Esophagus muscularis mucosa (tissue), 4 donors: Measurements from ENCODE around the gene RIN2. TPM values are rescaled to one million over a fixed set of nuclear protein-coding genes. Genes with fewer than 3 reads are reported as not detected.

Experiments used
- DNase-seq: peaks from one replicate; pipeline ENCODE4 v3.0.0-alpha.2; 2017; ENCODE audit errors: extremely low spot score
- H3K27ac ChIP-seq, 4 donors: fragments of 200-600 bp; sonication (generic); replicated peaks in 1 of 4; 1 replicate in 3 of 4; 2 replicates in 1 of 4; pipeline ENCODE4 v1.5.1; 2016 to 2019; ENCODE audit warnings: mild to moderate bottlenecking in 1 of 4
- H3K27me3 ChIP-seq, 4 donors: fragments of 200-600 bp; sonication (generic); one replicate each; pipeline versions ENCODE4 v1.5.1 to v1.6.0; 2016 to 2019
- H3K36me3 ChIP-seq, 4 donors: fragments of 200-600 bp; sonication (generic); one replicate each; pipeline ENCODE4 v1.5.1; 2016 to 2019
- H3K4me1 ChIP-seq, 4 donors: fragments of 200-600 bp; sonication (generic); one replicate each; pipeline ENCODE4 v1.5.1; 2016 to 2019
- H3K4me3 ChIP-seq, 4 donors: fragments of 200-600 bp; sonication (generic); 1 replicate in 2 of 4; 2 replicates in 2 of 4; pipeline ENCODE4 v1.5.1; 2016 to 2019; ENCODE audit warnings: mild to moderate bottlenecking in 4 of 4, moderate library complexity in 1 of 4
- H3K9me3 ChIP-seq, 4 donors: fragments of 200-600 bp; sonication (generic); 1 replicate in 3 of 4; 2 replicates in 1 of 4; pipeline ENCODE4 v1.5.1; 2016 to 2019
- EP300 ChIP-seq: sonication (generic); formaldehyde crosslinking; IDR thresholded peaks from one replicate; pipeline ENCODE4 v1.6.1; 2017; ENCODE audit warnings: antibody characterized with exemption
- POLR2A ChIP-seq: fragments of 450-650 bp; IDR thresholded peaks from one replicate; pipeline ENCODE4 v1.6.1; 2017; ENCODE audit warnings: antibody characterized with exemption, moderate library complexity, mild to moderate bottlenecking, low read depth
- POLR2AphosphoS5 ChIP-seq, 2 donors: sonication (generic); formaldehyde crosslinking; IDR thresholded peaks; one replicate each; pipeline ENCODE4 v1.6.1; 2017; ENCODE audit warnings: antibody characterized with exemption in 2 of 2
- WGBS: methylation state at CpG from one replicate; pipeline ENCODE4 v1.1.5; 2018; 5-methylcytosine and 5-hydroxymethylcytosine counted together
- intact Hi-C: fragments of 100-400 bp; cut with DNase I; formaldehyde crosslinking; loops from one replicate; pipeline ENCODE4 v1.15.1; 2023
- total RNA-seq, 4 donors: library from RNA; depleted of rRNA; stranded (reverse); fragments of >200 nt; gene quantifications; one replicate each; pipeline versions ENCODE4 v1.1.0 to v1.2.1, GENCODE V29; 2016
- TF ChIP-seq, protein P1 (sequence below), 3 experiments: fragments of 200-600 bp in 2 of 3; fragments of 450-650 bp in 1 of 3; sonication (generic) in 2 of 3; IDR thresholded peaks; one replicate each; pipeline ENCODE4 v1.5.1; 2017 to 2019; ENCODE audit warnings: antibody characterized with exemption in 3 of 3, mild to moderate bottlenecking in 2 of 3, moderate library complexity in 1 of 3

The RIN2 gene
- total RNA-seq, 4 donors from 2014 or later = 49.8 to 65.1 (median 53.0) TPM

- 93% methylated on average over 4 of the region's 4 CpGs for WGBS
- Histone ChIP-seq H3K27me3 (no peaks in the 10 kb centered on the region), H3K9me3 (no peaks in the 10 kb centered on the region), H3K27ac (no peak overlapping the region), H3K36me3 (peaks cover 0 to 4% (median 0%) of the 10 kb centered on the region in 4 donors), H3K4me3 (no peak overlapping the region), H3K4me1 (no peaks in the 10 kb centered on the region)
- TF ChIP-seq, protein P1, sequence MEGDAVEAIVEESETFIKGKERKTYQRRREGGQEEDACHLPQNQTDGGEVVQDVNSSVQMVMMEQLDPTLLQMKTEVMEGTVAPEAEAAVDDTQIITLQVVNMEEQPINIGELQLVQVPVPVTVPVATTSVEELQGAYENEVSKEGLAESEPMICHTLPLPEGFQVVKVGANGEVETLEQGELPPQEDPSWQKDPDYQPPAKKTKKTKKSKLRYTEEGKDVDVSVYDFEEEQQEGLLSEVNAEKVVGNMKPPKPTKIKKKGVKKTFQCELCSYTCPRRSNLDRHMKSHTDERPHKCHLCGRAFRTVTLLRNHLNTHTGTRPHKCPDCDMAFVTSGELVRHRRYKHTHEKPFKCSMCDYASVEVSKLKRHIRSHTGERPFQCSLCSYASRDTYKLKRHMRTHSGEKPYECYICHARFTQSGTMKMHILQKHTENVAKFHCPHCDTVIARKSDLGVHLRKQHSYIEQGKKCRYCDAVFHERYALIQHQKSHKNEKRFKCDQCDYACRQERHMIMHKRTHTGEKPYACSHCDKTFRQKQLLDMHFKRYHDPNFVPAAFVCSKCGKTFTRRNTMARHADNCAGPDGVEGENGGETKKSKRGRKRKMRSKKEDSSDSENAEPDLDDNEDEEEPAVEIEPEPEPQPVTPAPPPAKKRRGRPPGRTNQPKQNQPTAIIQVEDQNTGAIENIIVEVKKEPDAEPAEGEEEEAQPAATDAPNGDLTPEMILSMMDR (IDR thresholded peaks at IDR 0.05) = no peak
- TF ChIP-seq EP300 (no peak), POLR2AphosphoS5 (IDR thresholded peaks at IDR 0.05) (no peak), POLR2A (no peak)
- no peak for DNase-seq
- intact Hi-C loops = no loop called here
Observed at GRCh38 chr20:19723051-19723450, 35.0 kb upstream of the RIN2 start.

- no peaks in the 10 kb centered on the region for H3K9me3 ChIP-seq
- no peaks in the 10 kb centered on the region for H3K27me3 ChIP-seq
- H3K36me3 ChIP-seq = peaks cover 0 to 4% (median 0%) of the 10 kb centered on the region in 4 donors
- H3K4me3 ChIP-seq = no peak overlapping the region
- 78% methylated on average over 11 of the region's 11 CpGs for WGBS
- DNase-seq = no peak
- TF ChIP-seq EP300 (no peak), POLR2AphosphoS5 (IDR thresholded peaks at IDR 0.05) (no peak), POLR2A (no peak)
- TF ChIP-seq, protein P1 (IDR thresholded peaks at IDR 0.05) = no peak
- no peaks in the 10 kb centered on the region for H3K4me1 ChIP-seq
- no peak overlapping the region for H3K27ac ChIP-seq
- intact Hi-C loops = no loop called here
Observed at GRCh38 chr20:19723813-19724430, 34.1 kb upstream of the RIN2 start.

- Histone ChIP-seq H3K27me3 (no peaks in the 10 kb centered on the region), H3K36me3 (peaks cover 0 to 4% (median 0%) of the 10 kb centered on the region in 4 donors), H3K4me1 (no peaks in the 10 kb centered on the region), H3K4me3 (no peak overlapping the region), H3K9me3 (no peaks in the 10 kb centered on the region), H3K27ac (no peak overlapping the region)
- intact Hi-C loops = no loop called here
- whole genome bisulfite sequencing = 98% methylated on average over 4 of the region's 4 CpGs
- TF ChIP-seq POLR2A = no peak
- no peak for TF ChIP-seq POLR2AphosphoS5 (IDR thresholded peaks at IDR 0.05)
- TF ChIP-seq, protein P1 (IDR thresholded peaks at IDR 0.05) = no peak
- TF ChIP-seq EP300 = no peak
- DNase-seq = no peak
Observed at GRCh38 chr20:19725373-19725772, 32.7 kb upstream of the RIN2 start.

- WGBS = 85% methylated on average over 1 of the region's 1 CpG
- H3K4me3 ChIP-seq = no peak overlapping the region
- no peaks in the 10 kb centered on the region for H3K27me3 ChIP-seq
- no peak for DNase-seq
- no peak overlapping the region for H3K27ac ChIP-seq
- H3K4me1 ChIP-seq = no peaks in the 10 kb centered on the region
- no peak for TF ChIP-seq EP300
- no peak for TF ChIP-seq POLR2A
- TF ChIP-seq POLR2AphosphoS5 (IDR thresholded peaks at IDR 0.05) = no peak
- TF ChIP-seq, protein P1 (IDR thresholded peaks at IDR 0.05) = no peak
- no peaks in the 10 kb centered on the region for H3K9me3 ChIP-seq
- peaks cover 0 to 2% (median 0%) of the 10 kb centered on the region in 4 donors for H3K36me3 ChIP-seq
- intact Hi-C loops = no loop called here
Observed at GRCh38 chr20:19725814-19726525, 32.1 kb upstream of the RIN2 start.
